ENCODE measurements around the gene ANKRD29.

The ANKRD29 gene

DNA sequence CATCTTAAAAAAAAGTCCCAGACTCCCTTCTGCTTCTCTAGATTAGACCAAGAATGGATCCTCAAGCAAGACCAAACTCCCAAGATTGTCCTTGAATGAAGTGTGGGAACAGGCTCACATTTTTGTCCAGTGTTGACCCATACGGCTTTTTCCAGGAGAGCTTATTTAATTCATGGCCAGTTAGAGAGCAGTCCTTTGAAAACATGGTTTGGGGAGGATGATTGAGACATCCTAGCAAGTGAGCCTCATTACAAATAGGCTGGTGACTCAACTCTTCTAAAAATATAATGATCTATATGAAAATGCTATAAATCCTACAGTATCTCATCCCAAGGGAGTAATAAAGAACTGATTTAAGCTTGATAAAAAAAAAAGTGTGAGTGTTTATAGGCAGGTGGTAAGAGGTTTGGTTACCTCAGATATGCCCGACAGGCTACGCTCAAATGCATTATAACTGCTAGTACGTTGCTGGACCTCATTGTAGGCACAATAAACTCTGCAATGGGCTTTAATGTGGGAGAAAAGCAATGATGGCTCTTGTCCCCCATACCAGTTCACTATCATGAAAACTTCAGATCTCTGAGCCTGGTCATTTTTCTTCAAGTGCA is 17.0 kb downstream of the ANKRD29 start:
- H3K27me3 ChIP-seq (ENCODE audit: insufficient read depth, low read length), result 0 out of 2 replicates have a peak, but pooled peaks cover 3% of the 10 kb centered on the region
- H3K9ac ChIP-seq (ENCODE audit: low read length), result no peak overlapping the region
- H3K9me2 ChIP-seq (ENCODE audit: low read depth, low read length), result no peaks in the 10 kb centered on the region
- no peaks in the 10 kb centered on the region for H3K36me3 ChIP-seq (ENCODE audit: insufficient read depth, low read length)
- no peaks in the 10 kb centered on the region for H3K79me2 ChIP-seq (ENCODE audit: insufficient read depth, low read length)
- TF ChIP-seq, protein P1, sequence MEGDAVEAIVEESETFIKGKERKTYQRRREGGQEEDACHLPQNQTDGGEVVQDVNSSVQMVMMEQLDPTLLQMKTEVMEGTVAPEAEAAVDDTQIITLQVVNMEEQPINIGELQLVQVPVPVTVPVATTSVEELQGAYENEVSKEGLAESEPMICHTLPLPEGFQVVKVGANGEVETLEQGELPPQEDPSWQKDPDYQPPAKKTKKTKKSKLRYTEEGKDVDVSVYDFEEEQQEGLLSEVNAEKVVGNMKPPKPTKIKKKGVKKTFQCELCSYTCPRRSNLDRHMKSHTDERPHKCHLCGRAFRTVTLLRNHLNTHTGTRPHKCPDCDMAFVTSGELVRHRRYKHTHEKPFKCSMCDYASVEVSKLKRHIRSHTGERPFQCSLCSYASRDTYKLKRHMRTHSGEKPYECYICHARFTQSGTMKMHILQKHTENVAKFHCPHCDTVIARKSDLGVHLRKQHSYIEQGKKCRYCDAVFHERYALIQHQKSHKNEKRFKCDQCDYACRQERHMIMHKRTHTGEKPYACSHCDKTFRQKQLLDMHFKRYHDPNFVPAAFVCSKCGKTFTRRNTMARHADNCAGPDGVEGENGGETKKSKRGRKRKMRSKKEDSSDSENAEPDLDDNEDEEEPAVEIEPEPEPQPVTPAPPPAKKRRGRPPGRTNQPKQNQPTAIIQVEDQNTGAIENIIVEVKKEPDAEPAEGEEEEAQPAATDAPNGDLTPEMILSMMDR (IDR thresholded peaks at IDR 0.05; ENCODE audit: low read length), result no peak
- no peak for TF ChIP-seq EZH2 (IDR thresholded peaks at IDR 0.05; ENCODE audit: borderline replicate concordance, low read length)
- H3F3A ChIP-seq (ENCODE audit: insufficient read depth, low read length), result no peaks in the 10 kb centered on the region
- H3K27ac ChIP-seq (ENCODE audit: low read depth, low read length, poor library complexity, severe bottlenecking), result no peak overlapping the region
- H2AFZ ChIP-seq (ENCODE audit: low read length), result no peak overlapping the region
- H3K9me3 ChIP-seq (ENCODE audit: low read length), result peaks cover 2% of the 10 kb centered on the region; the same call in 1 of the 2 replicates
- no peaks in the 10 kb centered on the region for H3K4me1 ChIP-seq (ENCODE audit: insufficient read depth, low read length, severe bottlenecking)
- no peaks in the 10 kb centered on the region for H4K20me1 ChIP-seq (ENCODE audit: insufficient read depth, low read length)
- H3K4me2 ChIP-seq (ENCODE audit: low read length), result no peak overlapping the region
- no peak overlapping the region for H3K4me3 ChIP-seq (ENCODE audit: low read depth, low read length, poor library complexity, severe bottlenecking)

DNA sequence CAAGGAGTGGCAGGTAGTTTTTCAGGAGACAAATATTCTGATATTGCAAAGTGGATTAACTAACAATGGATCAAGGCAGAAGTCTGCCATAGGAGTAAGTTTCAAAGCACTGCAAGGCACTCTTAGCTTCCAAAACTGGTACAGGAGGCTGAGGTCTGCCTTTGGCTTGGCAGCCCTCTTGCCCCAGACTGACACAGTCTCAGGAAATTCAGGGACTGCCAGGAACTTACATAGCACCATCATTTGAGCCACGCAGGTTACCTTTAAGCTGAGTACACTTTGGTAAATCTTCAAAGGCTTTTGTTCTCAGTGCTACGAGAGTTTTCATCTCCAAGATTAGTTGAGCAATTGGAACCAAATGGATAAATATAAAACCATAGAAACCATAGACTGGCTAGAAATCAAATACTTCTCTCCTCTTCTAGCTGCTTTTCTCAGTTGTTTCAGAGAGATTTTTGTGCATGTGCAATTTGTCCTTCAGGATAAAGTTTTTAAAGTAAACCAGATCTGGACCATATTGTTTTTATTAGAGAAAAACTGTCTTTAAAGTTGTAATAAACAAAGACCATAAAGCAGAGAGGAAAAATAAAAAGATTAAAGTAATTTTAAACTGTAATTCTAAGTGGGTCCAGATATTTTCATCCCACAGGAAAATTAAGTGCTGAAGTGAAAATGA is 18.8 kb downstream of the ANKRD29 start:
- Histone ChIP-seq H3K9me3 (ENCODE audit: low read length) (peaks cover 2% of the 10 kb centered on the region; the same call in 1 of the 2 replicates), H3K27ac (ENCODE audit: low read depth, low read length, poor library complexity, severe bottlenecking) (no peak overlapping the region), H4K20me1 (ENCODE audit: insufficient read depth, low read length) (no peaks in the 10 kb centered on the region), H2AFZ (ENCODE audit: low read length) (no peak overlapping the region), H3K4me1 (ENCODE audit: insufficient read depth, low read length, severe bottlenecking) (no peaks in the 10 kb centered on the region), H3F3A (ENCODE audit: insufficient read depth, low read length) (no peaks in the 10 kb centered on the region), H3K79me2 (ENCODE audit: insufficient read depth, low read length) (no peaks in the 10 kb centered on the region), H3K9ac (ENCODE audit: low read length) (no peak overlapping the region), H3K4me2 (ENCODE audit: low read length) (no peak overlapping the region), H3K9me2 (ENCODE audit: low read depth, low read length) (no peaks in the 10 kb centered on the region), H3K27me3 (ENCODE audit: insufficient read depth, low read length) (0 out of 2 replicates have a peak, but pooled peaks cover 3% of the 10 kb centered on the region), H3K4me3 (ENCODE audit: low read depth, low read length, poor library complexity, severe bottlenecking) (no peak overlapping the region), H3K36me3 (ENCODE audit: insufficient read depth, low read length) (no peaks in the 10 kb centered on the region)
- TF ChIP-seq EZH2 (IDR thresholded peaks at IDR 0.05; ENCODE audit: borderline replicate concordance, low read length), result no peak
- TF ChIP-seq, protein P1 (IDR thresholded peaks at IDR 0.05; ENCODE audit: low read length), result no peak

DNA sequence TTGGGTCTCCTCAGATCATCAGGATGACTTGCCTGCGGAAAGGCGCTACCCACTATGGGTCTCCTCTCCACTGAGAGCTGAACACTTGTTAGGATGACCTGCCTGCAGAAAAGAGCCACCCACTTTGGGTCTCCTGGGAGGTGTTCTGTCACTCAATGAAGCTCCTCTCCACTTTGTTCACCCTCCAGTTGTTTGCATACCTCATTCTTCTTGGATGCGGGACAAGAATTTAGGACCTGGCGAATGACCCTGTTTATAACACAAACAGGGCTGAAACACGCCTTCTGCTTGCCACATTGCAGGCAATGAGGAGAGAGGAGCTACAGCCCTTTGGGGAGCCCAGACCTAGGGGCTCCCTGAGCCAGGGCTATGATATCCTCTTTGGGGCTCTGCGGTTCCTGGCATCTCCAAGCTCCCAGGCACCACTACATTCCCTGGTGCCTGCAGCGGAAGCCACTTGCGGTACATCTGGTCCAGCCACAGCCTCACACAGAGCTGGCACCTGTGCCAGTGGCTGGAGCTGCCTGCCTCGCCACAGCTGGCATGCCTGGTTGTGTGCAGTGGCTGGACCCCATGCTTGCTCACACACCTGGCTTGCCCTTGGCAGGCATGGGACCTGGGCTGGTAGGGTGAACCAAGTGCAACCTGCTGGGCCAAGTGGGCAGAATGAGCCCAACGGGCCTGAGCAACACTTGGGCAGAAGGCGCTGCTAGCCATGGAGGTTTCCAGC is 20.6 kb downstream of the ANKRD29 start:
- no peak for TF ChIP-seq EZH2 (IDR thresholded peaks at IDR 0.05; ENCODE audit: borderline replicate concordance, low read length)
- TF ChIP-seq, protein P1 (IDR thresholded peaks at IDR 0.05; ENCODE audit: low read length), result no peak
- no peaks in the 10 kb centered on the region for H4K20me1 ChIP-seq (ENCODE audit: insufficient read depth, low read length)
- no peaks in the 10 kb centered on the region for H3K27me3 ChIP-seq (ENCODE audit: insufficient read depth, low read length)
- H3K79me2 ChIP-seq (ENCODE audit: insufficient read depth, low read length), result no peaks in the 10 kb centered on the region
- H3K4me3 ChIP-seq (ENCODE audit: low read depth, low read length, poor library complexity, severe bottlenecking), result no peak overlapping the region
- H3K9ac ChIP-seq (ENCODE audit: low read length), result no peak overlapping the region
- no peaks in the 10 kb centered on the region for H3F3A ChIP-seq (ENCODE audit: insufficient read depth, low read length)
- no peak overlapping the region for H3K4me2 ChIP-seq (ENCODE audit: low read length)
- no peaks in the 10 kb centered on the region for H3K4me1 ChIP-seq (ENCODE audit: insufficient read depth, low read length, severe bottlenecking)
- H2AFZ ChIP-seq (ENCODE audit: low read length), result no peak overlapping the region
- H3K9me3 ChIP-seq (ENCODE audit: low read length), result peaks cover 2% of the 10 kb centered on the region; the same call in 1 of the 2 replicates
- no peak overlapping the region for H3K27ac ChIP-seq (ENCODE audit: low read depth, low read length, poor library complexity, severe bottlenecking)
- H3K36me3 ChIP-seq (ENCODE audit: insufficient read depth, low read length), result no peaks in the 10 kb centered on the region
- no peaks in the 10 kb centered on the region for H3K9me2 ChIP-seq (ENCODE audit: low read depth, low read length)

Data from OCI-LY1 (cell line).